GM12891 (cell line): Measurements from ENCODE around the gene IL1A.
A peak's percentile ranks its signal among the peaks of the same experiment; 100 is the strongest.

ENCODE experiments used
- DNase-seq: peaks from one replicate; pipeline ENCODE4 v3.0.0; 2011; ENCODE audit warnings: low spot score; ENCODE audit not compliant: insufficient read length
- FAIRE-seq: peaks from 2 replicates; lab custom pipeline; 2011; peaks lifted over from hg19 to GRCh38; lab: Jason Lieb, UNC
- PAX5 ChIP-seq: IDR thresholded peaks from 2 replicates; pipeline ENCODE4 v1.6.1; 2011; ENCODE audit warnings: low read length, moderate library complexity, mild to moderate bottlenecking; ENCODE audit not compliant: insufficient read depth, severe bottlenecking
- POLR2A ChIP-seq: IDR thresholded peaks from 2 replicates; pipeline ENCODE4 v1.6.1; 2011; ENCODE audit warnings: low read depth, low read length, control low read depth
- POLR2AphosphoS5 ChIP-seq: IDR thresholded peaks from 2 replicates; pipeline ENCODE4 v1.6.1; 2011; ENCODE audit warnings: low read depth, low read length, control low read depth
- POU2F2 ChIP-seq: IDR thresholded peaks from 2 replicates; pipeline ENCODE4 v1.6.1; 2011; ENCODE audit warnings: low read depth, mild to moderate bottlenecking, control low read depth, low read length, moderate library complexity
- SPI1 ChIP-seq: IDR thresholded peaks from 2 replicates; pipeline ENCODE4 v1.6.1; 2011; ENCODE audit warnings: low read depth, low read length, control low read depth
- TAF1 ChIP-seq: IDR thresholded peaks from 2 replicates; pipeline ENCODE4 v1.6.1; 2011; ENCODE audit warnings: low read depth, low read length, control low read depth

The IL1A gene

DNA sequence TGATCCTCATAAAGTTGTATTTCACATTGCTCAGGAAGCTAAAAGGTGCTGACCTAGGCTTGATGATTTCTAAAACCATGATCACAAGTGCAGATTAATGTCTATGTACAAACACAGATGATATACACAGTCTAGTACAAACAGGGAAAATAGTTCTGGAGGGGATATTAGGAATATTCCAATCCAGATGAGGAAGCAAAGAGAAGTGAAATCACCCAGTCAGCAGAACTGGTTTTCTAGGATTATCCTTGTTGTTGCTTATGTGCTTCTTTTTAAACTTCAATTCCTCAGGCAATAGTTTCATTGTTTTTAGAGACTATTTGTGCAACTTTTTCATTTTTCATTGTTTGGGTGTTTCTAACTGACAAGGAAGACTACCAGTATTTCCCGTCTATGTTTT lies 4.7 kb downstream of the IL1A start:
- no peak for FAIRE-seq
- TF ChIP-seq POLR2A (no peak), SPI1 (no peak), POU2F2 (no peak), POLR2AphosphoS5 (no peak), TAF1 (no peak), PAX5 (no peak)
- no peak for DNase-seq

DNA sequence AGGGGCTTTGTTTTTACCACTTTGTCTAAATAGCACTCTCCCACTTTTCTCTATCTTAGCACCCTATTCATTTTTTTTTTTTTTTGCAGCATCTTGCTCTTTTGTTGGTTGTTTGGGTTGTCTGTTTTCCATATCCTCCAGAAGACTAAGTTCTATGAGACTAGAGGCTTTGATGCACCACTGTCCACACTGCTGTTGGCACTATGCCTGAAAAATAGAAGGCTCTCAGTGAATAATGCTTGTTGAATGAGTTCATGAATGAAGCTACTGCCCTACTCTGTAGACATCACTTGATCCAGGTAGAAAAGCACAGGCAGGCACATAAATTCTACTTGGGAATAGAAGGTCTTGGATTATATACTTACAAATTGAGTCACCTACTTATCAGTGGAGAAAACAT lies 7.3 kb downstream of the IL1A start:
- TF ChIP-seq POU2F2 (no peak), PAX5 (no peak), SPI1 (no peak), TAF1 (no peak), POLR2A (no peak), POLR2AphosphoS5 (no peak)
- no peak for DNase-seq
- FAIRE-seq, result peak; percentile 20

DNA sequence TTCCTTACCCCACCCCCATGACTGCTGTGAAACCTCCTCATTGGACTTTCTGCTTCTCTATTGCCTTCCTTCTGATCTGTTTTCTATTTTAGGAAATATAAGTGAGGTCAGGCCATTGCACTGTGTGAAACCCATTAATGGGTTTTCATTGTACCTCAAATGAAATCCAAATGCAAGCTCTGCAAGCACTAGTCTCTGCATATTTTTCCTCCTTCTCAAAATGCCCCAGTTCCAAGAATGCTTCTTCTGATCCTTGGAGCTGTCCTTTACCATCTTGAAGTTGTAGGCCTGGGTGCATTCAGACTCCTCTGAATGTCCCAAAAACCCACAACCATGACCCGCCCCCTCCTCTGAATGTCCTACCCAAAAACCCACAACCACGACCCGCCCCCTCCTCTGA lies 8.2 kb downstream of the IL1A start:
- TF ChIP-seq SPI1 (no peak), TAF1 (no peak), PAX5 (no peak)
- no peak for FAIRE-seq
- DNase-seq, result no peak

DNA sequence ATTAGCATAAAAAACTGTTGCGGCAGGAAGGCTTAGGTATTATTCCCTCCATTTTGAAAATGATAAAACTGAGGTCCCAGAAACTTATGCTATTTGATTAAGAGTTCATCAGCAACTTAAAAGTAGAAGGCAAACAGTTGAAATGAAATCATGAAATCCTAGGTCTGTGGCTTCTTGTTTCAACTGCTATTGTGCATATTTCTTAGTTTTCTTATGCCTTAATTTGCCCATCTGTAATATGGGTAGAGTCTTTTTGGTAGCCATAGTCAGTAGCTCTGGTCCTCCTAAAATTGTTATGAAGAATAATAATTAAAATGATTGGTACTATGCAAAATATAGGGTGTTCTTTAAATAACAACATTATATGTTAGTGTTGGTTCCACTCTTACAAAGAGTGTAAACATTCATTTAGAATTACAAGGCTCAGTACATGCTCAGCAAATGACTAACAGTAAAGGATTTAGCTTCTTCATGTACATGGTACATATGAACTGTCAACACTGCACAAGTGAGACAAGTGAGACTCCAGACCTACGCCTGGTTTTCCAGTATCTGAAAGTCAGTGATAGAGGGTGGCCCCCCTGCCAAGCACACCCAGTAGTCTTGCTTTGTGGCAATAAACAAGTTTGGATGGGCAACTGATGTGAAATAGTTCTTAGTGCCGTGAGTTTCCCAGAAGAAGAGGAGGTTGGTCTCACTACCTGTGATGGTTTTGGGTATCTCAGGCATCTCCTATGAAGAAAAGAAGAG lies 9.6 kb downstream of the IL1A start:
- TF ChIP-seq POLR2A (no peak), POU2F2 (no peak), POLR2AphosphoS5 (no peak), PAX5 (no peak), TAF1 (no peak), SPI1 (no peak)
- DNase-seq (no peak), FAIRE-seq (no peak)

DNA sequence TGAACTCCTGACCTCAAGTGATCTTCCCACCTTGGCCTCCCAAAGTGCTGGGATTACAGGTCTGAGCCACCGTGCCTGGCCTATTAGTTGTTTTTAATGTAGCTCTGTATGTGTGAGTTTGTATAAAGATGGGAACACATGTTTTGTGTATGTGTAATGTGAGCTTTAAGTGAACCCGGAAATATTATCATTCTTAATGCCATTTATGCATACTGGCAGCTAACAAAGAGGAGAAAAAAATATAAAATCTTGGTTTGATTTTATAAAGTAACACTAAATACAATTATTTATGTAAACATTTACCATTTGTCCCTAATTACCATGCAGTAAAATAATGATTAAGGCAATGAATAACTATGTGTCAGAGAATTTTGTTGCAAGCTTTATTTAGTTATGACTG lies 10.7 kb downstream of the IL1A start:
- FAIRE-seq (no peak), DNase-seq (no peak)
- TF ChIP-seq TAF1 (no peak), PAX5 (no peak), POU2F2 (no peak), SPI1 (no peak)

DNA sequence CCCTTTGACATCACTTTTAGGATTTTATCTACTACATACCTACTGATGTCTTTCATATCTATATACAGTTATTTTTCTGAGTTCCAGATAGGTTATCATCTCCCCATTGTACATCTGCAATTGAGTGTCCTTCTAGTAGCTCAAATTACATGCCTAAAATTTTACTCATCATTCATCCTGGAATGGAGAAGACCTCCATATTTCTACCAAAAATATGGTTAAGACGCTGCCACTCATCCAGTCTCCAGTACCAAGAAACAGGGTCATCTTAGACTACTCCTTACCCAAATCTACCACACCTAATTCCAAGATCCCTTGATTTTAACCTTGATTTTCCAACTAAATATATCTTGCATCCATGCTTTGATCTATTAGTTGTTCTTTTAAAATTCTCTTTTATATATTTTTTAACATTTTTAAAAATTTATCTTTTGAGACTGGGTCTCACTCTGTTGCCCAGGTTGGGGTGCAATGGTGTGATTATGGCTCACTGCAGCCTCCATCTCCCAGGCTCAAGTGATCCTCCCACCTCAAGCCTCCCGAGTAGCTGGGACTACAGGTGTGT lies 11.3 kb downstream of the IL1A start:
- TF ChIP-seq POU2F2 (no peak), SPI1 (no peak), POLR2A (no peak), POLR2AphosphoS5 (no peak)
- FAIRE-seq (no peak), DNase-seq (no peak)

DNA sequence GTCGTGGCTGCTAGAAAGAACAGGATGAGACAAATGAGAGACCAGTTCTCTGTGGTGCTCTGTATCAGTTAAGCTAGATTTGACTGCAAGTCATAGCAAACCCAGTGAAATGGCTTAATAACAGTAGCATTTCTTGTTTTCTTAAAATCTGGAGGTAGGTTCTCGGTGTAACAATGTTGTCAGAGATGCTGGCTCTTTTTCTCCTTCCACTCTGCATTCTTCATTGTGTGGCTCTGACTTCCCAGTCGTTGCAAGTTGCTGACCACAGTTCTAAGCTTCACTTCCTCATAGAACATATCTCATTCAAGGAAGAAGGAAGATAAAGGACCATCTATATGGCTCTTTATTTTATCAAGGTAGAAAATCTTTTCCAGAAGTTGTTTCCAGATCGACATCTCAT lies 12.0 kb downstream of the IL1A start:
- no peak for DNase-seq
- no peak for FAIRE-seq
- TF ChIP-seq SPI1 (peak; percentile 77), PAX5 (no peak), TAF1 (no peak), POLR2AphosphoS5 (no peak)

DNA sequence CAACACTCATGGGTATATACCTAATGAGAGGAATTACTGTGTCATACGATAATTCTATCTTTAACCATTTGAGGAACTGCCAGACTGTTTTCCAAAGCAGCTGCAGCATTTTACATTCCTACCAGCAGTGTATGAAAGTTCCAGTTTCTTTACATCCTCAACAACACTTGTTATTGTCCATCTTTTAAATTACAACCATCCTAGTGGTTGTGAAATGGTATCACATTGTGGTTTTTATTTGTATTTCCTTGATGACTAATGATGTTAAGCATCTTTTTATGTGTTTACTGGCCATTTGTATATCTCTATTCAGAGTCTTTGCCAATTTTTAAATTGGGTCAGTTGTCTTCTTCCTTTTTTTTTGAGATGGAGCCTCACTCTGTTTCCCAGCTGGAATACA lies 15.9 kb downstream of the IL1A start:
- no peak for FAIRE-seq
- no peak for TF ChIP-seq SPI1
- TF ChIP-seq POLR2AphosphoS5, result no peak
- TF ChIP-seq POLR2A, result no peak
- no peak for TF ChIP-seq POU2F2
- no peak for TF ChIP-seq PAX5

DNA sequence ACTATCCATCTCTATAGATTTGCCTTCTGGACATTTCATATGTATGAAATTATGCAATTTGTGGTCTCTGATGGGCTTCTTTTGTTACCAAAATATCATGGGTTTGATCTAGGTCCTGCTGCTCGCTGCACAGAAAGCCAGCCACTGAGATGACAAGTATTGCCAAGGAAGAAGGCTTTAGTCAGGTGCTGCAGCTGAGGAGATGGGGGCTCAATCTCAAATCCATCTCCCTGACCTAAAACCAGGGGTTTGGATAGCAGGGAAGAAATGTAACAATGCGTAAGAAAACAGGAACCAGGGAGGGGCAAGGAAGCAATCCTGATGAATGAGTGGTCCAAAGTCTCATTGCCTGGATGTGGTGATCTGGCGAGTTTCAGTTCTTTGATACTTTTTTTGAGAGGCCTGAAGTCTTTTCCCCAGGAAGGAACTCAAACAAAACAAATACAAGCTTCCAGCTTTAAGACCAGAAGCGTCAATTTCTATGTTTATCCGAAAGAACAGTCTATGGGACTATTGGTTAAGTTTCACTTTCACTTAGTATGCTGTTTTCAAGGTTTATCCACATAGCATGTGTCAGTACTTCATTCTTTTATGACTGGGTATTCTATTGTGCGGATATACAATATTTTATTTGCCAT lies 16.5 kb downstream of the IL1A start:
- peak; percentile 67 for FAIRE-seq

More for the DNA sequence above, 15.9 kb downstream of the IL1A start:
- DNase-seq, result no peak

DNA sequence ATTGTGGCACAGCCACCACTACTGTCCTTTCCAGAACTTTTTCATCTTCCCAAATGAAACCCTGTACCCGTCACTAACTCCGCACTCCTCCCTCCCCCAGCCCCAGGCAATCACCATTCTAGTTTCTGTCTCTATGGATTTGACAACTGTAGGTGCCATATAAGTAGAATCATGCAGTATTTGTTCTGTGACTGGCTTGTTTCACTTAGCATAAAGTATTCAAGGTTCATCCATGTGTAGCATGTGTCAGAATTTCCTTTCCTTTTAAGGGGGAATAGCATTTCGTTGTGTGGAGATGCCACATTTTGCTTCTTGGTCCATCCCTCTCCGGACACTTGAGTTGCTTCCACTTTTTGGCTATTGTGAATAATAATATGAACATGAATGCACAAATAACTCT lies 19.0 kb downstream of the IL1A start:
- DNase-seq, result no peak
- FAIRE-seq, result peak; percentile 13
- TF ChIP-seq POLR2AphosphoS5 (no peak), SPI1 (no peak), PAX5 (no peak), TAF1 (no peak), POLR2A (no peak)

More for the DNA sequence above, 16.5 kb downstream of the IL1A start:
- TF ChIP-seq SPI1, result no peak
- no peak for TF ChIP-seq POU2F2
- TF ChIP-seq POLR2A, result no peak
- no peak for TF ChIP-seq POLR2AphosphoS5
- TF ChIP-seq PAX5, result no peak
- TF ChIP-seq TAF1, result no peak
- DNase-seq, result no peak
